ENCODE results near the gene GMDS. TPM values are rescaled to one million over a fixed set of nuclear protein-coding genes. Genes with fewer than 3 reads are reported as not detected.
A peak's percentile ranks its signal among the peaks of the same experiment; 100 is the strongest.

The GMDS gene
- total and polyA plus RNA-seq, 7 donors: 2.8 to 6.6 (median 4.7) TPM

GRCh38 chr6:1878330-1878729 lies 367.1 kb downstream of the GMDS start:
- Histone ChIP-seq H3K4me1 (no peaks in the 10 kb centered on the region), H3K27me3 (ENCODE audit: insufficient read depth in 3 of 3, low read length in 2 of 3) (no peaks in the 10 kb centered on the region), H3K9me3 (no peaks in the 10 kb centered on the region), H3K4me3 (no peak overlapping the region), H3K36me3 (ENCODE audit: insufficient read depth in 1 of 2, low read depth in 1 of 2) (no peaks in the 10 kb centered on the region), H3K27ac (no peak overlapping the region)
- no peak for TF ChIP-seq CTCF (IDR thresholded peaks at IDR 0.05)
- intact Hi-C loops (cut with DNase I): no loop called here
- ATAC-seq (no peak), DNase-seq (no peak)
- 95 to 98% (median 97%) methylated on average over 5 of the region's 5 CpGs for WGBS, 3 donors

GRCh38 chr6:1873781-1874180 lies 371.6 kb downstream of the GMDS start:
- no peak for ATAC-seq
- DNase-seq: no peak
- Histone ChIP-seq H3K27ac (no peak overlapping the region), H3K9me3 (no peaks in the 10 kb centered on the region), H3K4me3 (no peak overlapping the region), H3K27me3 (ENCODE audit: insufficient read depth in 3 of 3, low read length in 2 of 3) (peaks cover 0 to 3% (median 0%) of the 10 kb centered on the region in 3 donors), H3K36me3 (ENCODE audit: insufficient read depth in 1 of 2, low read depth in 1 of 2) (no peaks in the 10 kb centered on the region), H3K4me1 (peaks cover 13% of the 10 kb centered on the region)
- no peak for TF ChIP-seq CTCF (IDR thresholded peaks at IDR 0.05)
- WGBS, 3 donors: 46 to 63% (median 51%) methylated on average over 11 of the region's 11 CpGs
- intact Hi-C loops (cut with DNase I): no loop called here

- intact Hi-C loops (cut with DNase I): no loop called here
- peaks cover 0 to 3% (median 0%) of the 10 kb centered on the region in 3 donors for H3K27me3 ChIP-seq (ENCODE audit: insufficient read depth in 3 of 3, low read length in 2 of 3)
- peaks cover 13% of the 10 kb centered on the region for H3K4me1 ChIP-seq
- WGBS, 3 donors: 29 to 48% (median 35%) methylated on average over 11 of the region's 11 CpGs
- no peak for TF ChIP-seq CTCF (IDR thresholded peaks at IDR 0.05)
- ATAC-seq: peak; percentile 78 to 92 (median 85)
- no peak overlapping the region for H3K4me3 ChIP-seq
- no peak overlapping the region for H3K27ac ChIP-seq
- no peaks in the 10 kb centered on the region for H3K9me3 ChIP-seq
- H3K36me3 ChIP-seq (ENCODE audit: insufficient read depth in 1 of 2, low read depth in 1 of 2): no peaks in the 10 kb centered on the region
- peak in 1 of 2 donors; percentile 30 for DNase-seq
Measured at GRCh38 chr6:1872649-1873131, 372.7 kb downstream of the GMDS start.

DNA sequence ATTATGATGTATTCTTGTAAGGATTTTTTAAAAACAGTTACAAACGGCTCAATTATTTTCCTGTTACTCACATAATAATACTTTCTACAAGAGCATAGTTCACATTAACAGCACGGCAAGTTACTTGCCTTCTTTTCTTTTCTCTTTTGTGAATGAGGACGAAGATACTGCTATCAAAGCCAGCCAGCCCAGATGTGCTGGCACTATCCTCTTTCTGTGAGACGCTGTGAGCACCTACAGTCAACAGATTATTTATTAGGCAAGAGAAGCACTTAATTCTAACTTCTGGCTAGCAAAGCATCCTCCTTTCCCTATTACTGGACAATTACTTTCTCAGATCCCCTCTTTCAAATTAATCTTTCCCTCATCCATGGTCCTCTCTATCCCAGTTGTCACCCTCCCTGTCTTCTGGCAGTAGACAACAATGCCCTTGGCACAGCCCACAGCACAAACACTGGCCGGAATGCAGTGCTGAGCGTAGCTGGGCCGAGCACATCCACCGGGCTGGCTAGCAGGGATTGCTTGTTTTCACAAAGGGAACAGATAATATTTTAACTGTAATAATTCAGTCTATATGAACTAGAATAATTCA lies 373.6 kb downstream of the GMDS start:
- 28 to 42% (median 38%) methylated on average over 8 of the region's 8 CpGs for WGBS, 3 donors
- H3K36me3 ChIP-seq (ENCODE audit: insufficient read depth in 1 of 2, low read depth in 1 of 2): no peaks in the 10 kb centered on the region
- DNase-seq (peak in 1 of 2 donors; percentile 22), ATAC-seq (peak; percentile 57 to 79 (median 65))
- intact Hi-C loops (cut with DNase I): no loop called here
- TF ChIP-seq CTCF (IDR thresholded peaks at IDR 0.05): no peak
- H3K9me3 ChIP-seq: no peaks in the 10 kb centered on the region
- H3K4me1 ChIP-seq: peaks cover 13% of the 10 kb centered on the region
- peaks cover 0 to 3% (median 0%) of the 10 kb centered on the region in 3 donors for H3K27me3 ChIP-seq (ENCODE audit: insufficient read depth in 3 of 3, low read length in 2 of 3)
- no peak overlapping the region for H3K4me3 ChIP-seq
- no peak overlapping the region for H3K27ac ChIP-seq

DNA sequence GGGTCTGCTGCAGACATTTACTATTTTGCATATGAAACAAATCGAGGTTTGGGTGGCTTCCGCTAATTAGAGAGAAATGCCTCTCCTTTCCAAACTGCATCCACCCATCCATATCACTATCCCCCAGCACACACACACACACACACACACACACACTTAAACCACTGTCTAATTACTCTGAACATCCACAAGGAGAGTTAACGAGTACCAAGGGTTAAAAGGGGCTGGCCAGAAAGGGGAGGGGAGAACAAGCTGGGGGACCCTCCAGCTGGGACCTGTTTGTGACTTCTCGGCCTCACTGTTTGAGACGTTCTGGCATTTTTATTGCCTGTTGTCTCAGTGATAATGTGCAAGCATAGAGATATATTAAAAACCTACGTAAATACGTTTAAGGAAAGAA lies 374.5 kb downstream of the GMDS start:
- ATAC-seq: no peak
- TF ChIP-seq CTCF (IDR thresholded peaks at IDR 0.05): no peak
- Histone ChIP-seq H3K36me3 (ENCODE audit: insufficient read depth in 1 of 2, low read depth in 1 of 2) (no peaks in the 10 kb centered on the region), H3K27ac (no peak overlapping the region), H3K9me3 (no peaks in the 10 kb centered on the region), H3K4me3 (no peak overlapping the region), H3K4me1 (peaks cover 13% of the 10 kb centered on the region), H3K27me3 (ENCODE audit: insufficient read depth in 3 of 3, low read length in 2 of 3) (peaks cover 0 to 3% (median 0%) of the 10 kb centered on the region in 3 donors)
- intact Hi-C loops (cut with DNase I): no loop called here
- WGBS, 3 donors: 82 to 91% (median 87%) methylated on average over 7 of the region's 7 CpGs
- no peak for DNase-seq

All from psoas muscle (tissue), 8 donors.